Sigmoid colon (tissue), 4 donors: ENCODE data around the gene NETO2.

Experiments
- EP300 ChIP-seq, 4 donors: sonication (generic); formaldehyde crosslinking; IDR thresholded peaks; one replicate each; pipeline ENCODE4 v1.6.1; 2017; ENCODE audit warnings: antibody characterized with exemption in 4 of 4
- POLR2A ChIP-seq, 2 donors: fragments of 450-650 bp; IDR thresholded peaks; one replicate each; pipeline ENCODE4 v1.6.1; 2016; ENCODE audit warnings: antibody characterized with exemption in 2 of 2, mild to moderate bottlenecking in 2 of 2, moderate library complexity in 2 of 2
- POLR2AphosphoS5 ChIP-seq, 4 donors: sonication (generic); formaldehyde crosslinking; IDR thresholded peaks; one replicate each; pipeline ENCODE4 v1.6.1; 2017; ENCODE audit warnings: antibody characterized with exemption in 4 of 4
- TF ChIP-seq, protein P1 (sequence below), 4 experiments: fragments of 450-650 bp in 3 of 4; fragments of 200-600 bp in 1 of 4; IDR thresholded peaks; one replicate each; pipeline ENCODE4 v1.5.1; 2016 to 2019; ENCODE audit warnings: antibody characterized with exemption in 4 of 4, mild to moderate bottlenecking in 3 of 4, moderate library complexity in 2 of 4

DNA sequence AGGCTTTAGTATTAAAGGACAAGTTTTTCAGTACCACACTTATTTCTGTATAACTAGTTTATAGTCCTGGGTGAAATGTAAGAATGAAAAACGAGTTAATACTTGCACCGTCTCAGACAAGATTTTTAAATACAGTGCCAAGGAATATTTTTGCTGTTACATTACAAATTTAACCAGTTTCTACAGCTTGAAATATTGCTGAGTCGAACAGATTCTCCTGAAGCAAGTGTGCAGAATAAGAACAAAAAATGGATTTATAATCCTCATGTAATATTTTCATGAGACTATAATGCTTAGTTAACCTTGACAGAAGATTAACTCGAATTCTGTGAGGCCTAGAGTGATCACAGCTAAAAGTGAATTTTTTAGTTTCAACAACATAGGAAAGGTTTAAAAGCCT, 3.1 kb downstream of the NETO2 start:
- no peak for TF ChIP-seq POLR2AphosphoS5 (IDR thresholded peaks at IDR 0.05)
- TF ChIP-seq, protein P1, sequence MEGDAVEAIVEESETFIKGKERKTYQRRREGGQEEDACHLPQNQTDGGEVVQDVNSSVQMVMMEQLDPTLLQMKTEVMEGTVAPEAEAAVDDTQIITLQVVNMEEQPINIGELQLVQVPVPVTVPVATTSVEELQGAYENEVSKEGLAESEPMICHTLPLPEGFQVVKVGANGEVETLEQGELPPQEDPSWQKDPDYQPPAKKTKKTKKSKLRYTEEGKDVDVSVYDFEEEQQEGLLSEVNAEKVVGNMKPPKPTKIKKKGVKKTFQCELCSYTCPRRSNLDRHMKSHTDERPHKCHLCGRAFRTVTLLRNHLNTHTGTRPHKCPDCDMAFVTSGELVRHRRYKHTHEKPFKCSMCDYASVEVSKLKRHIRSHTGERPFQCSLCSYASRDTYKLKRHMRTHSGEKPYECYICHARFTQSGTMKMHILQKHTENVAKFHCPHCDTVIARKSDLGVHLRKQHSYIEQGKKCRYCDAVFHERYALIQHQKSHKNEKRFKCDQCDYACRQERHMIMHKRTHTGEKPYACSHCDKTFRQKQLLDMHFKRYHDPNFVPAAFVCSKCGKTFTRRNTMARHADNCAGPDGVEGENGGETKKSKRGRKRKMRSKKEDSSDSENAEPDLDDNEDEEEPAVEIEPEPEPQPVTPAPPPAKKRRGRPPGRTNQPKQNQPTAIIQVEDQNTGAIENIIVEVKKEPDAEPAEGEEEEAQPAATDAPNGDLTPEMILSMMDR (IDR thresholded peaks at IDR 0.05) = no peak
- TF ChIP-seq EP300 (IDR thresholded peaks at IDR 0.05) = no peak
- no peak for TF ChIP-seq POLR2A (IDR thresholded peaks at IDR 0.05)
